Stimulated activated CD4-positive, alpha-beta T cell treated with anti-CD3 and anti-CD28 coated beads, TNF-alpha, amount 100 ng/mL, for 1 hour (primary cell): ENCODE measurements around the gene JAK1.
"Not testable (repeated sequence)": the region's sequence is repeated elsewhere in the genome, so short reads cannot be mapped to it uniquely, and the experiment has no call there.

ENCODE experiments used
- DNase-seq, 3 donors: peaks; one replicate each; pipeline ENCODE4 v3.0.0-alpha.2; 2020; ENCODE audit warnings: low read depth in 3 of 3, low spot score in 1 of 3

JAK1 gene

DNA sequence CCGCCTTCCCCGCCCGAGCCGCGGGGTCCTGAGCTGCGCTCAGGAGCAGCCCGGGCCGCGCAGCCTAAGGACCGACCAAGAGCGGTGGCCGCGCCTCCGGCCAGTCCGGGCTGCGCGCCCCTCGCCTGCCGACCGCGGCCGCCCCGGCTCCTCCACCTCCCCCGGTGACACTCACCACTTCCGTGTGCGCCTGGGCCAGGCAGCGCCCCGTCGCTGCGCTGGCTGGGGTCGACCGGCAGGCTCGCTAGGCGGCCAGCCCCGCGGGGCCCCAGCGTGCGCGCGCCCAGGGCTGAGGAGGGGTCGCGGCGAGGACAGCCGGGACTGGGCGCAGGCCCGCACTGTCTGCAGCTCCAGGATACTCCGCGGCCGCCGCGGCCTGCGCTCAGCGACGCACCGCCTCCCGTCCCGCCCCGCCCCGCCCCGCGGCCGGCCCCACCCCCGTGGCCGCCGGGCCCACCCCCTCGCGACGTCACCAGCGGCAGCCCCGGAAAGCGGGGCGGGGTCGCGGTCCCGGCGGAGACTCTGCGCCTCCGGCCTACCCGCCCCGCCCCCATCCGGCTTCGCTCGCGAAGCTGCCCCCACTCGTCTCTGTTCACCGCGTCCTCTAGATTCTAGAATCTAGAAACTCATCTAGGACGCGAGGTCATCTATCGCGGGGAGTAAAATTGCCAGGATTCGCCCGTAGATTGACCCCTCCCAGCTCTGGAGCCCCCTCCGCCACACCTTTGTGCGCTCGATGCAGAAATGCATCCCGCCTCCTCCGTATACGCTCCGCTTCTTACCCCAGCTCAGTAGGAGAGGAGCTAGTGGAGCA lies at the start of gene JAK1:
Gene JAK1, minus strand, starts transcription at position 392 of the 814 bp plus-strand sequence. CDS start 80,285 bp downstream, outside the sequence.
- peak; percentile 80 to 90 (median 81) for DNase-seq

GRCh38 chr1:65014321-65014720 lies 48.0 kb upstream of the JAK1 start:
- no peak for DNase-seq

- no peak for DNase-seq
These were observed 45.6 kb upstream of the JAK1 start for GRCh38 chr1:65011983-65012382.

GRCh38 chr1:65009724-65010420 lies 43.5 kb upstream of the JAK1 start:
- DNase-seq = no peak

- no peak for DNase-seq
These were observed 42.8 kb upstream of the JAK1 start for GRCh38 chr1:65009176-65009575.

DNA sequence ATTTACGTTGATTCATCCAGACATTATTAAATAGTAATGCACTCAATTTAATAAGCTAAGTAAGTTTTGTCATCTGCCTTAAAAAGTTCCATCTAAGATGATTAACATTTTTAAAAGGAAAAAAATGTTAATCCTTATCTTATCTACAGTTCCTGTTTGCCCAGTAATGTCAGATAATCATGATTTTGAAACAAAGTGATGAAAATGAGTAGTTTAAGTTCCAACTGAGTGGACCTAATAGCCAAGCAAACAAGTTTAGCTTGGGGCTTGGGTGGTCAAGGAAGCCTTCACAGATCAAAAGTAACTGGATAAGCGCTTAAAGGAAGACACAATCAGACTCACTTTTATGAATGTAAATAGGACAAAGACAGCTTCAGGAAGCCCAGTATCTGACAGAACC lies 40.5 kb upstream of the JAK1 start:
- no peak for DNase-seq

GRCh38 chr1:65003316-65003664 lies 36.9 kb upstream of the JAK1 start:
- DNase-seq = no peak

GRCh38 chr1:65002508-65003315 lies 36.4 kb upstream of the JAK1 start:
- peak; percentile 30 to 43 (median 40) for DNase-seq

- DNase-seq = no peak
These were observed 35.8 kb upstream of the JAK1 start for GRCh38 chr1:65002156-65002507.

- peak; percentile 26 to 58 (median 50) for DNase-seq
These were observed 35.0 kb upstream of the JAK1 start for GRCh38 chr1:65001231-65001792.

- DNase-seq = not testable (repeated sequence)
These were observed 32.1 kb upstream of the JAK1 start for GRCh38 chr1:64998425-64998948.

- no peak for DNase-seq
These were observed 30.4 kb upstream of the JAK1 start for GRCh38 chr1:64996541-64997257.

GRCh38 chr1:64995316-64995715 lies 29.0 kb upstream of the JAK1 start:
- DNase-seq = no peak

- DNase-seq = no peak
These were observed 20.8 kb upstream of the JAK1 start for GRCh38 chr1:64986903-64987871.

GRCh38 chr1:64984737-64985136 lies 18.4 kb upstream of the JAK1 start:
- DNase-seq = no peak

DNA sequence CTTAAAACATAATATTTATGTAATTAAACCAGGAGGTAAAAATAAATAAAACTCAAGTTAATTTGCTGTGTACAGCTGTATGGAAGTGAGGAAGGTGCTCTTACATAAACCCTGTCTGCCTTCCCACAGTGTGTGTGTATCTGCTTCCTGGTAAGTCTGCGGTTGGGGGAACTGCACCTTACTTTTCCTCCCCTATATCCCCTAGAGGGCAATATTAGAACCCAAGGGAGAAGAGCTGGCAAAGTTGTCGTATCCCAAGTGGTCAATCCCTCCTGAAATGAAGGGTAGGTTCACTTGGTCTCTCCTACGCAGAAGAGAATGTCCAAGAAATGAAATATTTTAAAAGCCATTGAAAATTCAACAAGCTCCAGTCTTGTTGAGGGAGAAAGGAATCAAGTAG lies 17.8 kb upstream of the JAK1 start:
- DNase-seq = no peak

GRCh38 chr1:64983110-64983509 lies 16.8 kb upstream of the JAK1 start:
- no peak for DNase-seq

DNA sequence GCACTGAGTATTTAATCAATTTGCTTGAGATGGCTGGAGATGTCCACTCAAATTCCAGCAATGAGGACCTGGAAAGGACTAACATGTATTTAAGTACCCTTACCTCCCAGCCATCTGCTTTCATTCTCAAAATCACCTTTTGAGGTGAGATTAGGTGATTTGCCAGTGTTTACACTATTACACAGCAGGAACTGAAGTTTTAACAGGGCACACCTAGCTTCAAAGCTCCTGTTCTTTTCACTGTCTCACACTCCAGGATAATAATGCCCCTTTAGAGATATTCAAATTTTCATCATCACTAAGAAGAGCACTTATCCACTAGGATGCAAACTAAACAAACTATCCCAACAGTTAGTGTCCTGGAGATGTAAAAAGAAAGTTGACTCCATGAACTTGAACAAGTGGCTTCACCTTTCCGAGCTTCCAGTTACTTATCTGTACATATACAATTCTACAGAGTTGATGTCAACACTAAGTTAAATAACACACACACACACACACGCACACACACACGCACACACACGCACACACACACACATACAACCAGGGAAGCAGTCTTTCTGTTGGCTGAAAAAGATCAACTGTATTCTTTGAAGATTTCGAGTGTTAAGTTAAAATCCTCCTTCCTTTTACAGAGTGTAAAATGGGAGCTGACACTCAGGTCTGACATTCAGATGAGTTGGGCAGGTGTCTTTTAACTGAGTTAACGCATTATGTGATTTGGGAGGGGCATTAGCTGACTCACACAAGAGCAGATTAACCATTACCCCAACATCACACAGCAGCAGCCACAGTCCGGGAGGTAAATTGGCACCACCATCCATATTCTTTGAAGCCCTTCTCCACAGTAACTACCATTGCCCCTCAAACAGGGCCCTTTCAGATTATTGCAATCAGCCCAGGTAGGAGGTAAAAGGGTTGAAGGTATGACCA lies 15.5 kb upstream of the JAK1 start:
- no peak for DNase-seq
